HFFc6 (cell line): ENCODE results near the gene TRIM52. TPM values are rescaled to one million over a fixed set of nuclear protein-coding genes. Genes with fewer than 3 reads are reported as not detected.

Source experiments
- DNase-seq: peaks from one replicate; pipeline ENCODE4 v3.0.0-alpha.2; 2018
- H3K27ac Mint-ChIP-seq: 2 replicates; pipeline ENCODE4 v1.8.0; 2020; ENCODE audit warnings: mild to moderate bottlenecking, mixed read lengths
- H3K27me3 Mint-ChIP-seq: 2 replicates; pipeline ENCODE4 v1.8.0; 2021; ENCODE audit warnings: mild to moderate bottlenecking, moderate library complexity, mixed read lengths; ENCODE audit not compliant: insufficient read depth
- H3K36me3 Mint-ChIP-seq: 2 replicates; pipeline ENCODE4 v1.8.0; 2021; ENCODE audit warnings: low read depth, mixed read lengths
- H3K4me1 Mint-ChIP-seq: 2 replicates; pipeline ENCODE4 v1.8.0; 2020; ENCODE audit warnings: low read depth, mixed read lengths
- H3K4me3 Mint-ChIP-seq: 2 replicates; pipeline ENCODE4 v1.8.0; 2020; ENCODE audit warnings: mild to moderate bottlenecking, moderate library complexity, mixed read lengths
- H3K9me3 Mint-ChIP-seq: 2 replicates; pipeline ENCODE4 v1.8.0; 2020; ENCODE audit warnings: mild to moderate bottlenecking, mixed read lengths
- total RNA-seq, 6 experiments: library from RNA; stranded (reverse); fragmentation: NEBNext Ultra II Directional; extraction: Animal tissue kit (Norgen Biotek cat#: 25700); gene quantifications; 2 replicates in 1 of 6; 3 replicates in 5 of 6; pipeline ENCODE4 v1.2.3, GENCODE V29; 2021
- TF ChIP-seq, protein P1 (sequence below): fragments of 200-600 bp; sonication (generic); IDR thresholded peaks from 2 replicates; pipeline ENCODE4 v1.5.0; 2021; ENCODE audit warnings: antibody characterized with exemption, mild to moderate bottlenecking

Gene TRIM52
- total RNA-seq, 6 experiments from 2014 or later = 5.2 to 6.9 (median 5.6) TPM

GRCh38 chr5:181235323-181235688 is 25.6 kb downstream of the TRIM52 start:
- Mint-ChIP-seq H3K4me1 (peaks cover 17% of the 10 kb centered on the region), H3K36me3 (peaks cover 43% of the 10 kb centered on the region), H3K27me3 (peaks cover 13% of the 10 kb centered on the region), H3K27ac (peak overlapping the region; percentile 77), H3K9me3 (no peaks in the 10 kb centered on the region; the same call in 1 of the 2 replicates), H3K4me3 (no peak overlapping the region)
- TF ChIP-seq, protein P1, sequence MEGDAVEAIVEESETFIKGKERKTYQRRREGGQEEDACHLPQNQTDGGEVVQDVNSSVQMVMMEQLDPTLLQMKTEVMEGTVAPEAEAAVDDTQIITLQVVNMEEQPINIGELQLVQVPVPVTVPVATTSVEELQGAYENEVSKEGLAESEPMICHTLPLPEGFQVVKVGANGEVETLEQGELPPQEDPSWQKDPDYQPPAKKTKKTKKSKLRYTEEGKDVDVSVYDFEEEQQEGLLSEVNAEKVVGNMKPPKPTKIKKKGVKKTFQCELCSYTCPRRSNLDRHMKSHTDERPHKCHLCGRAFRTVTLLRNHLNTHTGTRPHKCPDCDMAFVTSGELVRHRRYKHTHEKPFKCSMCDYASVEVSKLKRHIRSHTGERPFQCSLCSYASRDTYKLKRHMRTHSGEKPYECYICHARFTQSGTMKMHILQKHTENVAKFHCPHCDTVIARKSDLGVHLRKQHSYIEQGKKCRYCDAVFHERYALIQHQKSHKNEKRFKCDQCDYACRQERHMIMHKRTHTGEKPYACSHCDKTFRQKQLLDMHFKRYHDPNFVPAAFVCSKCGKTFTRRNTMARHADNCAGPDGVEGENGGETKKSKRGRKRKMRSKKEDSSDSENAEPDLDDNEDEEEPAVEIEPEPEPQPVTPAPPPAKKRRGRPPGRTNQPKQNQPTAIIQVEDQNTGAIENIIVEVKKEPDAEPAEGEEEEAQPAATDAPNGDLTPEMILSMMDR = no peak
- DNase-seq = no peak

GRCh38 chr5:181234455-181235306 is 26.3 kb downstream of the TRIM52 start:
- peaks cover 46% of the 10 kb centered on the region for H3K36me3 Mint-ChIP-seq
- peaks cover 17% of the 10 kb centered on the region for H3K4me1 Mint-ChIP-seq
- peak overlapping the region; percentile 77 for H3K27ac Mint-ChIP-seq
- TF ChIP-seq, protein P1 = no peak
- DNase-seq = no peak
- peaks cover 13% of the 10 kb centered on the region for H3K27me3 Mint-ChIP-seq
- peak overlapping the region; percentile 14; the same call in 1 of the 2 replicates for H3K4me3 Mint-ChIP-seq
- no peaks in the 10 kb centered on the region; the same call in 1 of the 2 replicates for H3K9me3 Mint-ChIP-seq

DNA sequence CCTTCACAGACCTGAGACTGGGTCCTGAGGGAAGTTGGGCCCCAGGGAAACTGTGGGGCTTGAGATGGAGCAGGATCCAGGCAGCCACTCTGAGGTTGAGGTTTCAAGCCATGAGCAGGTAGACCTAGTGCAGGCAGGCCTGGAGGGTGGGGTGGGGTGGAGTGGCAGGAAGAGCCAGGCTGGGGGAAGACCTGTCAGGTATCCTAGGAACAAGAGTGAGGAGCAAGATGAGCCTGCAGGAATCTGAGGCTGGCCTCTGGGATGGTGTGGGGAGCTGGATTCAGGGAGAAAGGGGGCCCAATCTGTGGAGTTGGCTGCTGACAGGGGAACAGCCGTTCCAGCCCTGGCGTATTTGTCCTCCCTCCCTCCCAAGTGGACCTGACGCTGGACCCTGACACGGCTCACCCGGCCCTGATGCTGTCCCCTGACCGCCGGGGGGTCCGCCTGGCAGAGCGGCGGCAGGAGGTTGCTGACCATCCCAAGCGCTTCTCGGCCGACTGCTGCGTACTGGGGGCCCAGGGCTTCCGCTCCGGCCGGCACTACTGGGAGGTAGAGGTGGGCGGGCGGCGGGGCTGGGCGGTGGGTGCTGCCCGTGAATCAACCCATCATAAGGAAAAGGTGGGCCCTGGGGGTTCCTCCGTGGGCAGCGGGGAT is 27.0 kb downstream of the TRIM52 start:
- Mint-ChIP-seq H3K27ac (peak overlapping the region; percentile 22), H3K4me3 (peak overlapping the region; percentile 6; the same call in 1 of the 2 replicates), H3K27me3 (peaks cover 13% of the 10 kb centered on the region), H3K36me3 (peaks cover 41% of the 10 kb centered on the region), H3K9me3 (no peaks in the 10 kb centered on the region; the same call in 1 of the 2 replicates), H3K4me1 (peaks cover 11% of the 10 kb centered on the region)
- DNase-seq = no peak
- TF ChIP-seq, protein P1 = no peak

GRCh38 chr5:181233088-181233800 is 27.7 kb downstream of the TRIM52 start:
- no peaks in the 10 kb centered on the region; the same call in 1 of the 2 replicates for H3K9me3 Mint-ChIP-seq
- H3K4me3 Mint-ChIP-seq = peak overlapping the region; percentile 6; the same call in 1 of the 2 replicates
- TF ChIP-seq, protein P1 = no peak
- no peak for DNase-seq
- peaks cover 34% of the 10 kb centered on the region for H3K36me3 Mint-ChIP-seq
- H3K27ac Mint-ChIP-seq = peak overlapping the region; percentile 22
- peaks cover 5% of the 10 kb centered on the region for H3K4me1 Mint-ChIP-seq
- H3K27me3 Mint-ChIP-seq = peaks cover 13% of the 10 kb centered on the region

DNA sequence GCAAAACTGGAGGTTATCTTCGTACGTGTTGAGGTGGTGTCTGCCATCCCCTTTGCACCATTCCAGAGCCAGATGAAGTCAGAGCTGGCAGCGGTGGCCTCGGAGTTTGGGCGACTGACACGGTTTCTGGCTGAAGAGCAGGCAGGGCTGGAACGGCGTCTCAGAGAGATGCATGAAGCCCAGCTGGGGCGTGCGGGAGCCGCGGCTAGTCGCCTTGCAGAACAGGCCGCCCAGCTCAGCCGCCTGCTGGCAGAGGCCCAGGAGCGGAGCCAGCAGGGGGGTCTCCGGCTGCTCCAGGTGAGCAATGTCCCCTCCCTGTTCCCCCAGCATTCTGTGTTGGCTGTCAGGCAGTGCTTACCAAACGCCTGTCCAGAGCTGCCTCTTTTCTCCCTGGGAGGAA is 28.4 kb downstream of the TRIM52 start:
- Mint-ChIP-seq H3K4me3 (no peak overlapping the region), H3K27ac (peak overlapping the region; percentile 22; the same call in 1 of the 2 replicates), H3K27me3 (peaks cover 13% of the 10 kb centered on the region), H3K4me1 (no peaks in the 10 kb centered on the region; the same call in 1 of the 2 replicates), H3K36me3 (peaks cover 27% of the 10 kb centered on the region), H3K9me3 (no peaks in the 10 kb centered on the region; the same call in 1 of the 2 replicates)
- TF ChIP-seq, protein P1 = no peak
- no peak for DNase-seq
